Osteocyte (in vitro differentiated cells): ENCODE measurements around the gene MTFMT. TPM values are rescaled to one million over a fixed set of nuclear protein-coding genes. Genes with fewer than 3 reads are reported as not detected.

Experiments
- DNase-seq: peaks from one replicate; pipeline ENCODE4 v3.0.0; 2021; ENCODE audit warnings: mixed read lengths; ENCODE audit not compliant: unreplicated experiment; ENCODE audit errors: extremely low spot score
- H3K27ac Mint-ChIP-seq: one replicate; pipeline ENCODE4 v1.8.0; 2021; ENCODE audit warnings: mild to moderate bottlenecking, mixed read lengths; ENCODE audit not compliant: unreplicated experiment
- H3K27me3 Mint-ChIP-seq: one replicate; pipeline ENCODE4 v1.8.0; 2021; ENCODE audit warnings: mixed read lengths; ENCODE audit not compliant: unreplicated experiment
- H3K36me3 Mint-ChIP-seq: one replicate; pipeline ENCODE4 v1.8.0; 2021; ENCODE audit warnings: mixed read lengths; ENCODE audit not compliant: unreplicated experiment
- H3K4me1 Mint-ChIP-seq: one replicate; pipeline ENCODE4 v1.8.0; 2021; ENCODE audit warnings: mixed read lengths; ENCODE audit not compliant: unreplicated experiment
- H3K4me3 Mint-ChIP-seq: one replicate; pipeline ENCODE4 v1.8.0; 2021; ENCODE audit warnings: mild to moderate bottlenecking, moderate library complexity, mixed read lengths; ENCODE audit not compliant: unreplicated experiment
- H3K9me3 Mint-ChIP-seq: one replicate; pipeline ENCODE4 v1.8.0; 2021; ENCODE audit warnings: mixed read lengths; ENCODE audit not compliant: unreplicated experiment
- total RNA-seq: library from RNA; stranded (reverse); gene quantifications from 2 replicates; pipeline ENCODE4 v1.2.1, GENCODE V29; 2021
- TF ChIP-seq, protein P1 (sequence below): fragments of 200-600 bp; sonication (generic); IDR thresholded peaks from 2 replicates; pipeline ENCODE4 v1.5.0; 2021; ENCODE audit warnings: antibody characterized with exemption, mild to moderate bottlenecking, moderate library complexity

The MTFMT gene
- total RNA-seq, 1 donor from 2014 or later: 16.3 TPM

DNA sequence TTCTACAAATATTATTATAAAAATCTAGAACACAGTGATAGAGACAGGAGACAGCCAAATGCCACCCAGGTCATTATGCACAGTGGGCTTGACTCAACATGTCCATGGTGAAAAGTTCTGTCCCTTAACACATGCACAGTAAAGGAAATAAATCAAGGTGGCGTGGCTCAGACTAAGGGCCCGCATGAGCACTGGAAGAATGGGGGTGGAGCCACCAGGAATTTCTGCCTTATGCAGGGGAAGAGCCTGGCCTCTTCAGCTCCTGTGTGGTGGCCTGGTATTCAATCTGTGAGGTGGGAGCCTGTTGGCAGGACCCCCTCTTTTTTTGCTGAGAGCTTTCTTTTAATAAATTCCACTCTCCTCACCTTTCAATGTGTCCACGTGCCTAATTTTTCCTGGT, 22.6 kb downstream of the MTFMT start:
- Mint-ChIP-seq H3K9me3 (no peaks in the 10 kb centered on the region), H3K4me1 (peaks cover 7% of the 10 kb centered on the region), H3K36me3 (peaks cover 24% of the 10 kb centered on the region), H3K27ac (no peak overlapping the region), H3K27me3 (no peaks in the 10 kb centered on the region), H3K4me3 (no peak overlapping the region)
- TF ChIP-seq, protein P1, sequence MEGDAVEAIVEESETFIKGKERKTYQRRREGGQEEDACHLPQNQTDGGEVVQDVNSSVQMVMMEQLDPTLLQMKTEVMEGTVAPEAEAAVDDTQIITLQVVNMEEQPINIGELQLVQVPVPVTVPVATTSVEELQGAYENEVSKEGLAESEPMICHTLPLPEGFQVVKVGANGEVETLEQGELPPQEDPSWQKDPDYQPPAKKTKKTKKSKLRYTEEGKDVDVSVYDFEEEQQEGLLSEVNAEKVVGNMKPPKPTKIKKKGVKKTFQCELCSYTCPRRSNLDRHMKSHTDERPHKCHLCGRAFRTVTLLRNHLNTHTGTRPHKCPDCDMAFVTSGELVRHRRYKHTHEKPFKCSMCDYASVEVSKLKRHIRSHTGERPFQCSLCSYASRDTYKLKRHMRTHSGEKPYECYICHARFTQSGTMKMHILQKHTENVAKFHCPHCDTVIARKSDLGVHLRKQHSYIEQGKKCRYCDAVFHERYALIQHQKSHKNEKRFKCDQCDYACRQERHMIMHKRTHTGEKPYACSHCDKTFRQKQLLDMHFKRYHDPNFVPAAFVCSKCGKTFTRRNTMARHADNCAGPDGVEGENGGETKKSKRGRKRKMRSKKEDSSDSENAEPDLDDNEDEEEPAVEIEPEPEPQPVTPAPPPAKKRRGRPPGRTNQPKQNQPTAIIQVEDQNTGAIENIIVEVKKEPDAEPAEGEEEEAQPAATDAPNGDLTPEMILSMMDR: no peak
- DNase-seq: no peak

DNA sequence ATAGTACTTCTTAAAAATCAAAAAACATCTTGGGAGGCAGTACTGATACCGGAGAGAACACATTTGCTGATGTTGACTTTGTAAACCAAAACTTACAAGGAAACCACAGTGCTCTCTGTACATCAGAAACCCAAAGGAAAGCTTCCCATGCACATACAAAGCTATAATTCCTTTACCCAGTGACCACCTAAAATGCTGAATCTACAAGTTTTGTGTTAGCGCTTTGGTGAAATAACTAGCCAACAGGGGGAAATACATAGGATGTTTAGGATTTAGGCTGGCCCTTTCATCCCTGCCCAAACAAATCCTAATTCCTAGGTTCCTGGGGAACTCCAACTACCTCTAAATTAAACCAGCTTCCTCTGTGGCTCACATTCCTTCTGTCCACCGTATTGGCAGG, 24.4 kb downstream of the MTFMT start:
- Mint-ChIP-seq H3K27me3 (no peaks in the 10 kb centered on the region), H3K36me3 (peaks cover 23% of the 10 kb centered on the region), H3K4me3 (no peak overlapping the region), H3K27ac (peak overlapping the region; percentile 38), H3K9me3 (no peaks in the 10 kb centered on the region), H3K4me1 (peaks cover 7% of the 10 kb centered on the region)
- TF ChIP-seq, protein P1: no peak
- DNase-seq: no peak

DNA sequence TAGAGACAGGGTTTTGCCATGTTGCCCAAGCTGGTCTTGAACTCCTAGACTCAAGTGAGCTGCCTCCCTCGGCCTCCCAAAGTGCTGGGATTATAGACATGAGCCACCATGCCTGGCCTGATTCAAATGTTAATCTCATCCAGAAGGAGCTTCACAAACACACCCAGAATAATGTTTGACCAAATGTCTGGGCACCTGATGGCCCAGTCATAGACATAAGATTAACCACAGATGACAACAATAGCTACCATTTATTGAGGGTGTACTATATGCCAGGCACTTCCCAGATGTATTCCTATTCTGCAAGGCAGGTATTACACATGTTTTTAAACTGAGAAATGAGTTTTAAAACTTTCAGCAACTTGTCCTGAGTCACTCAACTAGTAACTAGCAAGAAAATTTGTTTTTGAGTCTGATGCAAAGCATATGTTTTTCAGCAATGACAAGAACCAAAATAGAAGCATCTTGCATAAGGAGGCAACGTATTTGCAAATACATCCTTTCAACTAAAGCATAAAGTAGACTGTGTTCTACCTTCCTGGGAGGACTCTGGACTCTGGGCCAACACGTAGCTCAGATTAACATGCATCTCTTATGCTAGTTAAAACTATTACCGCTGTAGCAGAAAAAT, 31.6 kb downstream of the MTFMT start:
- peaks cover 3% of the 10 kb centered on the region for H3K36me3 Mint-ChIP-seq
- no peak overlapping the region for H3K27ac Mint-ChIP-seq
- TF ChIP-seq, protein P1: no peak
- no peak overlapping the region for H3K4me3 Mint-ChIP-seq
- H3K27me3 Mint-ChIP-seq: no peaks in the 10 kb centered on the region
- DNase-seq: no peak
- H3K9me3 Mint-ChIP-seq: no peaks in the 10 kb centered on the region
- peaks cover 5% of the 10 kb centered on the region for H3K4me1 Mint-ChIP-seq

DNA sequence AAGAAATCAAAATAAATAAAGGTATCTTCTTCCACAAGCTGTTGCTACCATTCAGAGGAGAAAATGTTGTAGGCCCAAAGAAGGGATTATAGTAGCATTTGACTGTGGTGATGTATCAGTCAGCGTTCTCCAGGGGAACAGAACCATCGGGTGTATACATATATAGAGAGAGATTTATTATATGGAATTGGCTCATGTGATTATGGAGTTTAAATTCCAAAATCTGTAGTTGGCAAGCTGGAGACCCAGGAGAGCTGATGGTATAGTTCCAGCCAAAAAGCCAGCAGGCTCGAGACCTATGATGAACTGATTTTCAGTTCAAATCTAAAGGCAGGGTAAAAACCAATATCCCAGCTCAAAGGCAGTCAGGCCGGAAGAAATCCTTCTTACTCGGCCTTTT, 32.4 kb downstream of the MTFMT start:
- Mint-ChIP-seq H3K4me1 (peaks cover 5% of the 10 kb centered on the region), H3K36me3 (no peaks in the 10 kb centered on the region), H3K9me3 (no peaks in the 10 kb centered on the region), H3K27me3 (no peaks in the 10 kb centered on the region), H3K27ac (no peak overlapping the region), H3K4me3 (no peak overlapping the region)
- TF ChIP-seq, protein P1: no peak
- no peak for DNase-seq

DNA sequence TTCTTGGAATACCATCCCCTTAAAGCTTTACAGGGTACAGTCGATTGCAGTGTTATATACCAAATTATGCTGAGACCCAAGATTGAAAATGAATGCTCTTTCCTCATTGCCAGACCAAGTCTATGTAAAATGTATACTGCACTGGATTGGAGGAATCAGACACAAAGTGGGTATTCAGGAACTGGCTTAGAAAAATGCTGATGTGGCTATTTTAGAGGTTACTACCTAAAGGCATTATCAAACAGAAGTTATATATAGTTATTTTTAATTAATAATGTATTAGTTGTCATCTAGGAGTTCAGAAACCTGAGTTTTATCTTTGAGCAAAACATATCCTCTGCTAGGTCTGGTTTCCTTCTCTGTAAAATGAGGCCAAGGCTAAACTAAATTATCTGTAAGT, 36.1 kb downstream of the MTFMT start:
- TF ChIP-seq, protein P1: no peak
- H3K27ac Mint-ChIP-seq: peak overlapping the region; percentile 55
- H3K4me1 Mint-ChIP-seq: peaks cover 30% of the 10 kb centered on the region
- H3K27me3 Mint-ChIP-seq: no peaks in the 10 kb centered on the region
- H3K9me3 Mint-ChIP-seq: no peaks in the 10 kb centered on the region
- DNase-seq: no peak
- peak overlapping the region; percentile 42 for H3K4me3 Mint-ChIP-seq
- H3K36me3 Mint-ChIP-seq: peaks cover 2% of the 10 kb centered on the region
